Natural killer cell (primary cell): ENCODE results near the gene MAPK4. TPM values are rescaled to one million over a fixed set of nuclear protein-coding genes. Genes with fewer than 3 reads are reported as not detected.
"Not testable (repeated sequence)": the region's sequence is repeated elsewhere in the genome, so short reads cannot be mapped to it uniquely, and the experiment has no call there.

Experiments
- ATAC-seq, 3 donors: fragments of 150-1000 bp in 2 of 3; fragments of 200-7000 bp in 1 of 3; cut with Tn5 transposase; 1 replicate in 1 of 3; 2 replicates in 2 of 3; pipeline ENCODE4 v1.10.0; 2021; ENCODE audit warnings: mild to moderate bottlenecking in 2 of 3, moderate library complexity in 2 of 3
- DNase-seq, 2 donors: peaks; one replicate each; pipeline versions ENCODE4 v3.0.0 to v3.0.0-alpha.2; 2013 to 2021; ENCODE audit warnings: mixed read lengths in 1 of 2
- H3K27ac ChIP-seq: one replicate; pipeline ENCODE4 v1.5.1; 2013; ENCODE audit warnings: mild to moderate bottlenecking, low read length
- H3K27me3 ChIP-seq: one replicate; pipeline ENCODE4 v1.6.1; 2013; ENCODE audit warnings: low read length; ENCODE audit not compliant: control insufficient read depth, insufficient read depth
- H3K36me3 ChIP-seq: one replicate; pipeline ENCODE4 v1.6.1; 2013; ENCODE audit warnings: low read length; ENCODE audit not compliant: control insufficient read depth, insufficient read depth
- H3K4me1 ChIP-seq: one replicate; pipeline ENCODE4 v1.6.1; 2013; ENCODE audit warnings: low read length; ENCODE audit not compliant: control insufficient read depth, insufficient read depth
- H3K4me3 ChIP-seq: one replicate; pipeline ENCODE4 v1.5.1; 2013; ENCODE audit warnings: low read length
- H3K9me3 ChIP-seq: one replicate; pipeline ENCODE4 v1.6.1; 2013; ENCODE audit warnings: low read length; ENCODE audit not compliant: control insufficient read depth, insufficient read depth
- H3K27ac Mint-ChIP-seq, 2 donors: one replicate each; pipeline ENCODE4 v1.8.0; 2022; ENCODE audit warnings: mild to moderate bottlenecking in 2 of 2, mixed read lengths in 2 of 2, moderate library complexity in 1 of 2
- H3K27me3 Mint-ChIP-seq, 2 donors: one replicate each; pipeline ENCODE4 v1.8.0; 2022; ENCODE audit warnings: low read depth in 2 of 2, mixed read lengths in 2 of 2
- H3K36me3 Mint-ChIP-seq: one replicate; pipeline ENCODE4 v1.8.0; 2022; ENCODE audit warnings: mixed read lengths
- H3K4me1 Mint-ChIP-seq, 2 donors: one replicate each; pipeline ENCODE4 v1.8.0; 2022; ENCODE audit warnings: mixed read lengths in 2 of 2
- H3K4me3 Mint-ChIP-seq: one replicate; pipeline ENCODE4 v1.8.0; 2022; ENCODE audit warnings: mild to moderate bottlenecking, moderate library complexity, mixed read lengths
- H3K9me3 Mint-ChIP-seq, 2 donors: one replicate each; pipeline ENCODE4 v1.8.0; 2022; ENCODE audit warnings: mixed read lengths in 2 of 2
- WGBS: methylation state at CpG from one replicate; pipeline ENCODE4 v1.1.7; 2013; ENCODE audit warnings: missing lambda C conversion rate; ENCODE audit not compliant: insufficient coverage; 5-methylcytosine and 5-hydroxymethylcytosine counted together
- intact Hi-C: fragments of 100-400 bp; cut with micrococcal nuclease; formaldehyde crosslinking; loops from one replicate; pipeline ENCODE4 v1.14.2; 2022
- total RNA-seq, 4 donors: library from RNA; stranded (reverse); fragments of 120-200 nt in 1 of 4; gene quantifications; one replicate each; pipeline versions ENCODE4 v1.2.3 to v1.2.4, GENCODE V29; 2013 to 2022
- TF ChIP-seq, protein P1 (sequence below): fragments of 200-600 bp; IDR thresholded peaks from one replicate; pipeline ENCODE4 v1.8.0; 2022; ENCODE audit warnings: antibody characterized with exemption

Gene MAPK4
- total RNA-seq, 3 donors from 2014 or later (not counting 1 experiment from before 2014, with no cell fraction given) = not detected

- TF ChIP-seq, protein P1, sequence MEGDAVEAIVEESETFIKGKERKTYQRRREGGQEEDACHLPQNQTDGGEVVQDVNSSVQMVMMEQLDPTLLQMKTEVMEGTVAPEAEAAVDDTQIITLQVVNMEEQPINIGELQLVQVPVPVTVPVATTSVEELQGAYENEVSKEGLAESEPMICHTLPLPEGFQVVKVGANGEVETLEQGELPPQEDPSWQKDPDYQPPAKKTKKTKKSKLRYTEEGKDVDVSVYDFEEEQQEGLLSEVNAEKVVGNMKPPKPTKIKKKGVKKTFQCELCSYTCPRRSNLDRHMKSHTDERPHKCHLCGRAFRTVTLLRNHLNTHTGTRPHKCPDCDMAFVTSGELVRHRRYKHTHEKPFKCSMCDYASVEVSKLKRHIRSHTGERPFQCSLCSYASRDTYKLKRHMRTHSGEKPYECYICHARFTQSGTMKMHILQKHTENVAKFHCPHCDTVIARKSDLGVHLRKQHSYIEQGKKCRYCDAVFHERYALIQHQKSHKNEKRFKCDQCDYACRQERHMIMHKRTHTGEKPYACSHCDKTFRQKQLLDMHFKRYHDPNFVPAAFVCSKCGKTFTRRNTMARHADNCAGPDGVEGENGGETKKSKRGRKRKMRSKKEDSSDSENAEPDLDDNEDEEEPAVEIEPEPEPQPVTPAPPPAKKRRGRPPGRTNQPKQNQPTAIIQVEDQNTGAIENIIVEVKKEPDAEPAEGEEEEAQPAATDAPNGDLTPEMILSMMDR = no peak
- Mint-ChIP-seq H3K4me3 (no peak overlapping the region), H3K36me3 (peaks cover 2% of the 10 kb centered on the region), H3K27ac (no peak overlapping the region), H3K9me3 (peaks cover 2 to 5% of the 10 kb centered on the region in 2 donors), H3K27me3 (peaks cover 0 to 4% of the 10 kb centered on the region in 2 donors), H3K4me1 (no peaks in the 10 kb centered on the region)
- DNase-seq = no peak
- no peaks in the 10 kb centered on the region for H3K9me3 ChIP-seq
- no peak overlapping the region for H3K27ac ChIP-seq
- ATAC-seq = no peak
- H3K4me1 ChIP-seq = no peaks in the 10 kb centered on the region
- no peak overlapping the region for H3K4me3 ChIP-seq
- WGBS = 90% methylated on average over 3 of the region's 3 CpGs
- H3K36me3 ChIP-seq = no peaks in the 10 kb centered on the region
- no peaks in the 10 kb centered on the region for H3K27me3 ChIP-seq
- intact Hi-C loops = no loop called here
Measured at GRCh38 chr18:50527636-50528307, 32.1 kb upstream of the MAPK4 start.

GRCh38 chr18:50528806-50529205 lies 31.1 kb upstream of the MAPK4 start:
- 89% methylated on average over 4 of the region's 5 CpGs for WGBS
- no peak overlapping the region for H3K4me3 ChIP-seq
- no peak overlapping the region for H3K27ac ChIP-seq
- intact Hi-C loops = no loop called here
- Mint-ChIP-seq H3K36me3 (peaks cover 8% of the 10 kb centered on the region), H3K27ac (no peak overlapping the region), H3K4me3 (no peak overlapping the region), H3K27me3 (peaks cover 0 to 4% of the 10 kb centered on the region in 2 donors), H3K9me3 (peaks cover 6 to 10% of the 10 kb centered on the region in 2 donors), H3K4me1 (no peaks in the 10 kb centered on the region)
- no peaks in the 10 kb centered on the region for H3K27me3 ChIP-seq
- no peaks in the 10 kb centered on the region for H3K9me3 ChIP-seq
- no peaks in the 10 kb centered on the region for H3K36me3 ChIP-seq
- DNase-seq (no peak), ATAC-seq (no peak)
- H3K4me1 ChIP-seq = no peaks in the 10 kb centered on the region
- TF ChIP-seq, protein P1 = no peak

DNA sequence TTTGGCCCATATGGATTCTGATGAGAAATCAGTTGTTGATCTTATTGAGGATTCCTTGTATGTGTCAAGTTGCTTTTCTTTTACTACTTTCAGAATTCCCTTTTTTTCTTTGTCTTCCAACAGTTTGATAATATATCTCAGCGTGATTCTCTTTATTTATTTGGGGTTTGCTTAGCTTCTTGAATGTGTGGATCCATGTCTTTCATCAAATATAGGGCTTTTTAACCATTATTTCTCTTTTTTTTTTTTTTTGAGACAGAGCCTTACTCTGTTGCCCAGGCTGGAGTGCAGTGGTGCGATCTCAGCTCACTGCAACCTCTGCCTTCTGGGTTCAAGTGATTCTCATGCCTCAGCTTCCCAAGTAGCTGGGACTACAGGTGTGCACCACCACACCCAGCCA lies 26.1 kb upstream of the MAPK4 start:
- Mint-ChIP-seq H3K36me3 (peaks cover 15% of the 10 kb centered on the region), H3K9me3 (peaks cover 10 to 15% of the 10 kb centered on the region in 2 donors)
- DNase-seq, H3K9me3 ChIP-seq, H3K4me3 ChIP-seq, ATAC-seq, H3K4me1 Mint-ChIP-seq, H3K4me1 ChIP-seq, H3K27ac Mint-ChIP-seq, intact Hi-C loops, H3K27ac ChIP-seq, H3K36me3 ChIP-seq, H3K27me3 ChIP-seq, H3K27me3 Mint-ChIP-seq, H3K4me3 Mint-ChIP-seq: not testable (repeated sequence)
- WGBS = 60% methylated on average over 1 of the region's 2 CpGs

DNA sequence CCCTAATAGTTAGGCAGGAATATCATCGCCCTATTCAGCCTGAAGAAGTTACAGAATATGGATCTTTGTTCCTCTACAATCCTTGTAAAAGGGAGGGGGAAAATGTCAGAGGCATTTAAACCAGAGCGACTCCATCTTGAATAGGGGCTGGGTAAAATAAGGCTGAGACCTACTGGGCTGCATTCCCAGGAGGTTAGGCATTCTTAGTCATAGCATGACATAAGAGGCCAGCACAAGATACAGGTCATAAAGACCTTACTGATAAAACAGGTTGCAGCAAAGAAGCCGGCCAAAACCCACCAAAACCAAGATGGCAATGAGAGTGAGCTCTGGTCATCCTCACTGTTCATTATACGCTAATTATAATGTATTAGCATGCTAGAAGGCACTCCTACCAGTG lies 15.4 kb upstream of the MAPK4 start:
- H3K4me1 ChIP-seq, H3K4me1 Mint-ChIP-seq, intact Hi-C loops, DNase-seq, H3K36me3 ChIP-seq, H3K9me3 ChIP-seq, H3K27ac ChIP-seq, H3K9me3 Mint-ChIP-seq, ATAC-seq, H3K27ac Mint-ChIP-seq, H3K27me3 Mint-ChIP-seq, H3K4me3 ChIP-seq, H3K36me3 Mint-ChIP-seq, H3K4me3 Mint-ChIP-seq, H3K27me3 ChIP-seq: not testable (repeated sequence)
- WGBS = 98% methylated on average over 4 of the region's 4 CpGs
